Activated naive CD4-positive, alpha-beta T cell treated with anti-CD3 and anti-CD28 coated beads, Interleukin-2, amount 10 ng/mL, durations not matched to agents 7 days and 5 days (primary cell): ENCODE results near the gene GALNT2.
A peak's percentile ranks its signal among the peaks of the same experiment; 100 is the strongest.

ENCODE experiments used
- CTCF ChIA-PET: fragments of 350-600 bp; sonication (Branson Sonifier 250); formaldehyde crosslinking; loops from one replicate; lab custom pipeline; 2021; ENCODE audit warnings: antibody characterized with exemption; lab: Charles Lee
- DNase-seq: peaks from one replicate; pipeline ENCODE4 v3.0.0-alpha.2; 2020
- H3K27ac Mint-ChIP-seq: one replicate; pipeline ENCODE4 v1.8.0; 2021; ENCODE audit warnings: mild to moderate bottlenecking, moderate library complexity, mixed read lengths
- H3K27me3 Mint-ChIP-seq: one replicate; pipeline ENCODE4 v1.8.0; 2021; ENCODE audit warnings: mild to moderate bottlenecking, mixed read lengths
- H3K36me3 Mint-ChIP-seq: one replicate; pipeline ENCODE4 v1.8.0; 2021; ENCODE audit warnings: mixed read lengths
- H3K4me1 Mint-ChIP-seq: one replicate; pipeline ENCODE4 v1.8.0; 2021; ENCODE audit warnings: mixed read lengths
- H3K4me3 Mint-ChIP-seq: one replicate; pipeline ENCODE4 v1.8.0; 2021; ENCODE audit warnings: mild to moderate bottlenecking, moderate library complexity, mixed read lengths
- H3K9me3 Mint-ChIP-seq: one replicate; pipeline ENCODE4 v1.8.0; 2021; ENCODE audit warnings: mixed read lengths

GALNT2 gene

DNA sequence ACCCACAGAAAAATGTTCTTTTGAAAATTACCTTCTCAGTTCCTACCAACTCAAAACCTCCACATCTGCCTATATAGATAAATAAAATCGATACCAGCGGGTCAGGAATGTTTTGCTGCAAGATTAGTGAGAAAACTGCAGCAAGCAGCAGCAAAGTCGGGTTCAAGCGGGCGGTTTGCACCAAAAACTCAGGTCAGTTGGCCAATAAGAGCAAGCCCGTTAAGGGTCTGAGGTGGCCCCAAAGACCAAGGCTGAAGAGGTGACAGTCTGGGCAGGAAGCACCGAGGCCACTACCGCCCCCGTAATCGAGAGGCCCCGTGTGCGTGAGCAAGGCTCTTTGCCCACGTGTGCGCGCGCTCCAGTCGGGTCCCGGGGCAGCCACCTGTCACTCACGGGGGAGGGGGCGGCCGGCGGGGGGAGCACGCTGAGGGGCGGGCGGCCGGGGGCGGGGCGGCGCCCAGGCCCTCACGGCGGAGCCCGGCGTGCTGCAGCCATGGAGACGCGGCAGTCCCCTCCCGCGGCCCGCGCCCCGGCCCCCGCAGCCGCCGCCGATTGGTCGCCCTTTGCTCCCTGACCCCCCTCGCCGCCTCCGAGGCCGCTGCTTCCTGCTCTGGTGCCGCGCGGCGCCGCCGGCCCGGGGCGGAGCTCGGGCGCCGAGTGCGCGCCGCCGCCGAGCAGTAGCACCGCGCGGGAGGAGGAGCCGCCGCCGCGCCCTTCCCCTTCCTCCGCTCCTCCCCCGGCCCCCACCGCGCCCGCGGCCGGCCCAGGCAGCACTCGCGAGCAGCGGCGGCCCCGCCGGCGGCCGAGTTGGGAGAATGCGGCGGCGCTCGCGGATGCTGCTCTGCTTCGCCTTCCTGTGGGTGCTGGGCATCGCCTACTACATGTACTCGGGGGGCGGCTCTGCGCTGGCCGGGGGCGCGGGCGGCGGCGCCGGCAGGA is at the start of gene GALNT2:
GALNT2 (plus strand) TSS at position 773 of the 939 bp plus-strand sequence; CDS start at position 816, 43 bp downstream.
- H3K9me3 Mint-ChIP-seq = peaks cover 10% of the 10 kb centered on the region
- H3K4me1 Mint-ChIP-seq = peaks cover 36% of the 10 kb centered on the region
- CTCF ChIA-PET = no interaction called here
- peak within 1 kb of the TSS; percentile 85 for H3K27ac Mint-ChIP-seq
- H3K27me3 Mint-ChIP-seq = peaks cover 3% of the 10 kb centered on the region
- DNase-seq = peak; percentile 91
- peak within 1 kb of the TSS; percentile 88 for H3K4me3 Mint-ChIP-seq
- H3K36me3 Mint-ChIP-seq = peaks cover 2% of the 10 kb centered on the region

DNA sequence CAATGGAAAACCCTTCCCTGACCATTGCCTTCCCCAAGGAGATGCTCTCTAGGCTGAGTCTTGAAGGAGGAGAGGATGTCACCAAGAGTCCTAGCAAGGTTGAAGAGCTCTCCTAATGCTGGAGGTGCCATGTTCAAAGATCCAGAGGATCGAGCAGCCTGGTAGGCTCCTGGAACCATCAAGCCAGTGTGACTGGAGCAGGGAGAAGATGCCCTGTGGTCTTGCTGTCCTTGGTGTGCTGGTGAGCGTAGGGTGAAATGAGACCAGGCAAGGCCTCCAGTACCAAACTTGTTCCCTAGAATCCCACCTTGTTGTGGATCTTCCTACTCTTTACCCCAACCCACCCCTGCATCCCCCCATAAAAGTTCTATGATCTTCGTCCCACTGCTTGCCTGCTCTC is 46.6 kb upstream of the GALNT2 start:
- Mint-ChIP-seq H3K9me3 (no peaks in the 10 kb centered on the region), H3K27ac (no peak overlapping the region), H3K27me3 (peaks cover 8% of the 10 kb centered on the region), H3K4me3 (no peak overlapping the region), H3K4me1 (no peaks in the 10 kb centered on the region), H3K36me3 (no peaks in the 10 kb centered on the region)
- CTCF ChIA-PET = interaction anchor here (1.3 kb wide), 1 partner anchor 11 kb away, joined by 4 read pairs; no protein-coding TSS in a partner anchor
- no peak for DNase-seq

DNA sequence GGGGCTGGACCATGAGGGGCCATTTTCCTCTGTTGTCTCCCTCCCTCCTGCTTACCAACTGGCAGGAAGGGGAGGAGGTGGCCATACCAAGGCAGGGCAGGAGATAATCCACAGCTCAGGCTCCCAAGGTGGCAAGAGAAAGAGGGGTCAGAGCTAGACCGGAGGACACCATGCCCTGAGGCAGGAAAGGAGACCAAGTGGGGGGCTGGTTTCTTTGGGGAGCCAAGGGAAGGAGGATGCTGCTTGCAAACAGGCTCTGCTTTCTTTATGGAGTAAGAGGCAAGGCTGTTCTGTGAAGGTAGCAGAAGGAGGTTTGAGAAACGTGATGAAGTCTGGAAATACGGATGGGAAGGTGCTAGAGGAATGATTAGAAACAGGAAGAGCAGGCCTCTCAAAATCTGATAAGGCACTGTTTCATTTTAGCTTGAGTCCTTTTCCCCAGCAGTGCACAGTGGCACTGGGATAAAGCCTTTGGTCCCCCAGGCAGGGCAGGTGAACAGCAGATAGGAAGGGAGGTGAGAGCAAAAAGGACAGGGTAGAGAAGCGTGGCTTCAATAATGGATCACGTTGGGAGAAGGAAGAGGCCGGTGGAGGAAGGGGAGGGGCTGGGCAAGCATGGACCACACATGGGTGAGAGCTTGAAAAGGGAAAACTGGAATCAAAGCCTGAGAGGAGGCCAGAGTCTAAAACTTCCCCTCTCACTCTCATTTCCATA is 44.2 kb upstream of the GALNT2 start:
- CTCF ChIA-PET = no interaction called here
- H3K4me1 Mint-ChIP-seq = no peaks in the 10 kb centered on the region
- H3K27me3 Mint-ChIP-seq = peaks cover 12% of the 10 kb centered on the region
- DNase-seq = no peak
- no peaks in the 10 kb centered on the region for H3K36me3 Mint-ChIP-seq
- no peaks in the 10 kb centered on the region for H3K9me3 Mint-ChIP-seq
- H3K4me3 Mint-ChIP-seq = no peak overlapping the region
- H3K27ac Mint-ChIP-seq = no peak overlapping the region

DNA sequence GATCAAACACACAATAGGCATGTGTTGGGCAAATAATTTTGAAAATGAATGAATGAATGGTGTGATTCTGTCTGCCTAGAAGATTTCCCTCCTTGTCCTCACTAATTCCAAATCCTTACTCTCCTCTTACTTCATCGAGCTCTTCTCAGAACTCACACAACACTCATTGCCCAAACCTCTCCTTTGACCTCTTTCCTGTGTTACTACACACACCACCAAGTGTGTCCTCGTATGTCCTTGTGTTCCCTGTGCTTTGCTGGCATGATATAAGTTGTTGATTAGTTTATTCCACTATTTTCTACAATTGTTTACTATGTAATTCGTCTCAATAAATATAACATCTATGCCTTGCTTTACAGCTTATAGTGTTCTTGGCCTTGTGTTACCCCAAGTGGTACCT is 41.4 kb upstream of the GALNT2 start:
- H3K27me3 Mint-ChIP-seq = peaks cover 4% of the 10 kb centered on the region
- H3K27ac Mint-ChIP-seq = no peak overlapping the region
- peaks cover 11% of the 10 kb centered on the region for H3K4me1 Mint-ChIP-seq
- DNase-seq = no peak
- CTCF ChIA-PET = no interaction called here
- no peak overlapping the region for H3K4me3 Mint-ChIP-seq
- no peaks in the 10 kb centered on the region for H3K9me3 Mint-ChIP-seq
- no peaks in the 10 kb centered on the region for H3K36me3 Mint-ChIP-seq

DNA sequence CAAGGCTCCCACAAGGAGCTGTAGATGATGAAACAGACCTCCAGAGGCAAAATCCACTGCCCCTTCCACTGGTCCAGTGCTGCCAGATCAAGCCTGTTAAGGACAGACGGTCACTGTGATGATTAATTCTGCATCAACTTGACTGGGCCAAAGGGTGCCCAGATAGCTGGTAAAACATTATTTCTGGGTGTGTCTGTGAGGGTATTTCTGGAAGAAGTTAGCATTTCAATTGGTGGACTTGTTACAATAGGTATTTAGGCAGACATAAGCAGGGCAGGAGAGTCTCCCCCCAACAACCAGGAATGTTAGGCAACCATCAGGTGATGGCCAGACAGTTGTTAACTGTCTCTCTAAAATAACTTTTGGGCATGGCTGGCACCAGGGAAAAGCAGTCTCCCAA is 40.9 kb upstream of the GALNT2 start:
- CTCF ChIA-PET = no interaction called here
- no peaks in the 10 kb centered on the region for H3K36me3 Mint-ChIP-seq

DNA sequence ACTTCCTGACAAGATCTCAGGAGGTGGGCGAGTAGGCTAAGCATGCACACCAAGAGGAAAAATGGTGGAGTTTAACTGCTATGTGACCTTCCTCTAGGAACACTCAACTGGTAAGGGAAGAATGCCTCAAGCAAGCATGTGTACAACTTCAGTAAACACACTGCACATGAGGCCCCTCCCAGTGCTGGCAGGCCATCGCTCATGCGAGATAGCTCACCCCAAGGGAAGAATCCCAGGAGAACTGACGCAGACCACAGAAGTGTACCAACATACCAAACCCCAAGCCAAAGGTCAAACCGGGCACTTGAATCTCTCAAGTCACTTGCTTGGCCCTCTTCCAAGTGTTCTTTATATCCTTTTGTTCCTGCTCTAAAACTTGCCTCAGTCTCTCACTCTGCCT is 40.5 kb upstream of the GALNT2 start:
- Mint-ChIP-seq H3K36me3 (no peaks in the 10 kb centered on the region), H3K27ac (no peak overlapping the region), H3K4me1 (peaks cover 11% of the 10 kb centered on the region), H3K9me3 (no peaks in the 10 kb centered on the region), H3K4me3 (no peak overlapping the region), H3K27me3 (peaks cover 4% of the 10 kb centered on the region)
- CTCF ChIA-PET = no interaction called here
- no peak for DNase-seq

More for the DNA sequence above, 40.9 kb upstream of the GALNT2 start:
- H3K4me1 Mint-ChIP-seq = peaks cover 11% of the 10 kb centered on the region
- no peak overlapping the region for H3K4me3 Mint-ChIP-seq
- peaks cover 4% of the 10 kb centered on the region for H3K27me3 Mint-ChIP-seq
- H3K9me3 Mint-ChIP-seq = no peaks in the 10 kb centered on the region
- no peak for DNase-seq
- no peak overlapping the region for H3K27ac Mint-ChIP-seq

DNA sequence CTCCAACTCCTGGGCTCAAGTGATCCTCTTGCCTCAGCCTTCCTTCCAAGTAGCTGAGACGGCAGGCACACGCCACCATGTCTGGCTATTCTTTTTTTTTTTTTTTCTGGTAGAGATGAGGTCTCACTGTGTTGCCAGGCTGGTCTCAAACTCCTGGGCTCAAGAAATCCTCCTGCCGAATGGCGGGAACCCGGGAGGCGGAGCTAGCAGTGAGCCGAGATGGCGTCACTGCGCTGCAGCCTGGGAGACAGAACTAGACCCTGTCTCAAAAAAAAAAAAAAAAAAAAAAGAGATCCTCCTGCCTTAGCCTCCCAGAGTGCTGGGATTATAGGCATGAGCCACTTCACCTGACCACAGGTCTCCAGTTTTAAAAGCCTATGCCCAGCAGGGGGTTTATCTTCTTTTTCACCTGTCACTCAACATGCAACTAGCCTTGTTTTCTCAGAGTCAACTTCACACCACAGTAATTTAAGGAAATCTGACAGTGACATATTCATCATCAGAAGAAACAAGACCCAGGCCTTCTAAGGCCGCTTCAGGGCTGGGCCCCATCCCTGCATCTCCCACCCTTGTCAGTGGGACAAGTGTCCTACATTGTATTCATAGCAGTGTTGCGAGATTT is 38.3 kb upstream of the GALNT2 start:
- DNase-seq = no peak
- Mint-ChIP-seq H3K27ac (no peak overlapping the region), H3K27me3 (peaks cover 4% of the 10 kb centered on the region), H3K4me1 (peaks cover 11% of the 10 kb centered on the region), H3K9me3 (no peaks in the 10 kb centered on the region), H3K4me3 (no peak overlapping the region), H3K36me3 (no peaks in the 10 kb centered on the region)
- CTCF ChIA-PET = interaction anchor here (0.6 kb wide), 1 partner anchor 76 kb away, joined by 3 read pairs; no protein-coding TSS in a partner anchor

DNA sequence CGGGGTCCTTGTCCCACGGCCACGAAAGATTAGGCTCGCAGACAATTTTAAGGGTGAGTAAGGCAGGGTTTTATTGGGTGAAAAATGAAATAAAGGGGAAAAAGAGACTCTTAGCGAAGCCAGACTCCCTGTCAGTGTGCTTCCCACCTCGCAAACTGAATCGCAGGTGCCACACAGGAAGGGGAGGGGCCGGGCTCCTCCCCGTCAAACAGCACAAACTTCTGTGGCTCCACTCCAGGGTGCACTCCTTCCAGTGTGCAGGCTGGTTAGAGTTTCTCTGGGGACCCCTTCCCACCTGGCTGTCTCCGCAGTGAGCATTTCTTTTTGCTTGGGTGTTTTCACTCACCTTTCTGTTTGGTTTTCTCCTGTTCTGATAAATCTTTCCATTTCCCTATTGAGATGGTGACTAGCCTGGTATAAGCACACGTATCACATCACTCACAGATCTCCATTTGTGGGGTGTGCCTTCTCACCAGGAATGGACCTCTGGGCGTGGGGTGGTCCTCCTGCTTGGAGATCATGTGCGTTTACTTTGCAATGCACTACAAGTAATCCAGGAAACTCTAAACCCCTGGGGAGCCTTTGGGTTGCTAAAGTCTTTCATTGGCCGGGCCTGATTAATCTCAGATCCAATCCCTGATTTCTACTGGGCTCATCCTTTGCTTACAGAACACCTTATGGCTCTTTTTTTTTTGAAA is 37.6 kb upstream of the GALNT2 start:
- CTCF ChIA-PET = interaction anchor here (0.6 kb wide), 1 partner anchor 75 kb away, joined by 3 read pairs; no protein-coding TSS in a partner anchor
- H3K27ac Mint-ChIP-seq = no peak overlapping the region
- H3K9me3 Mint-ChIP-seq = no peaks in the 10 kb centered on the region
- peak; percentile 31 for DNase-seq
- H3K4me1 Mint-ChIP-seq = peaks cover 11% of the 10 kb centered on the region
- no peaks in the 10 kb centered on the region for H3K36me3 Mint-ChIP-seq
- H3K4me3 Mint-ChIP-seq = no peak overlapping the region
- peaks cover 4% of the 10 kb centered on the region for H3K27me3 Mint-ChIP-seq

DNA sequence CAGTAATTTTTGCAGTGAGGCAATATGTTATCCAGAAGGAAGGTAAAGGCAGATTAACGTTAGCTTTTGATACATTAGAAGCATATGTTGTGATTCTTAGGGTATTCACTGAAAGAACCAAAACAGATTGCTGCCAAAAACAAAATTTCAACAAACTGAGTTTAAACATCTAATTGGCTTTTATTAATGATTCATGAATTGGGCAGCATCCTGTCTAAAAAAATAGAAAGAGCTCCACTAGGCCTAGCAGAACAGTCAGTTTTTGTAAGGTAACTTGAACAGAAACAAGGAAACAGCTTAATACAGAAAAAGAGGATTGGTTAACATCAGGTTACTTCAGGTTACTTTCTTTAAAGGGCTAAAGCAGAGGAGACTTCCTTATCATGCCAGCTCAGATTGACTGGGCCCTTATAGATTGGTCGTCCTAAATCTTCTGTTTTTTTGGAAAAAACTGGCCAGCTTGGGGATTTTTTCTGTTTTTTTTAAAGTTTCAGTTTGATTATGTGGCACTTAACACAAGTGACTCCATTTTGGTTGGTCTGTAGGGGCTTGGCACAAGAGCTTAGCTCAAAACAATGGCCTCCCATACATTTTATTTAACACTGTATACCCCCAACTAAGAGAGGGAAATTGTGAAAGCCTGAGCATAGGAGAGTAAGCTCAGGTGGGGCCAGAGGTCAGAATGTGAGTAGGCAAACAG is 36.8 kb upstream of the GALNT2 start:
- CTCF ChIA-PET = no interaction called here
- Mint-ChIP-seq H3K4me1 (peaks cover 11% of the 10 kb centered on the region), H3K27ac (no peak overlapping the region), H3K27me3 (peaks cover 4% of the 10 kb centered on the region), H3K36me3 (no peaks in the 10 kb centered on the region), H3K4me3 (no peak overlapping the region), H3K9me3 (no peaks in the 10 kb centered on the region)
- DNase-seq = no peak

DNA sequence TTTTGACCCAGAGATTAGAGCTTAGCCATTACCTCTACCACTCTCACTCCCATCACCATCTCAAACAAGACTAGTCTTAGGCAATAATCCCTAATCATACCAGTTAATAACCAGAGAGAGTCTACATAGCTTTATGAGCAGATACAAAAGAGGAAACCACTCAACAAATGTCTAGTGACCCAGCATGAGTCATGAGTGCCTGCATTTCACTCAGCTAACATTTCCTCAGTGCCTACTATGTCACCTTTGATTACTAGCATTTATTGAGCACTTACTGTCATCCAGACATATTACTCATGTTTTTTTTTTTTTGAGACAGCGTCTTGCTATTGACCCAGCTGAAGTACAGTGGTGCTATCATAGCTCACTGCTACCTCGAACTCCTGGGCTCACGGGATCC is 35.9 kb upstream of the GALNT2 start:
- Mint-ChIP-seq H3K9me3 (peaks cover 2% of the 10 kb centered on the region), H3K27ac (no peak overlapping the region), H3K4me1 (peaks cover 11% of the 10 kb centered on the region), H3K27me3 (peaks cover 8% of the 10 kb centered on the region), H3K4me3 (no peak overlapping the region), H3K36me3 (no peaks in the 10 kb centered on the region)
- CTCF ChIA-PET = interaction anchor here (1.1 kb wide), 1 partner anchor 11 kb away, joined by 4 read pairs; no protein-coding TSS in a partner anchor
- no peak for DNase-seq

DNA sequence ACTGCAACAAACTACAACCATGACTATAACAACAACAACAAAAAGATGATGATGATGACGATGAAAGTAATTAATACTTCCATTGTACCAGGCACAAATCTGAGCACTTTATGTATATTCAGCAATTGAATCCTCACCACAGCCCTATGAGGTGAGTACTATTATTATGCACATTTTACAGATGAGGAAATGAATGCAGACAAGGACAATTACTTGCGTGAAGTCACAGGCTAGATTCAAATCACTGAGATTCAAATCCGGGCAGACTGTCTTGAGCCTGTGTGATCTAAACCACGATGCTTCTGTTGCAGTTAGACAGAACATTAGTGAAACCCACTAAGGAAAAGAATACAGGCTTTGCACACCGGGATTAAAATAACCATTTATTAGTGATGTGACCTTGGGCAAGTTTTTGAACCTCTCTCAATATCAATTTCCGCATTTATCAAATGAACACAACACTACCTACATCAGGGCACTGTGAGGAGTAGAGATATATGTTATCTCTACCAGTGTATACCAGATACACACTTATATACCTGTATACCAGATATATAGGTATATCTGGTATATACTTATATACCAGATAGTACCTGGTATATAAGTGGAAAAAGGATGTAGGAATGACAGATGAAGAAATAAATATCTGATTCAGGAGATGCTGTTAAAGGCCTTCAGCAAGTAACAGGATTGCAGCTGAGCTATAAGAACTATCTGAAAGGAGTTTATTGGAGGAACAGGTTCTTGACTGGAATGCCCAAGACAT is 34.3 kb upstream of the GALNT2 start:
- DNase-seq = no peak
- Mint-ChIP-seq H3K4me1 (peaks cover 11% of the 10 kb centered on the region), H3K27ac (no peak overlapping the region), H3K9me3 (peaks cover 4% of the 10 kb centered on the region), H3K4me3 (no peak overlapping the region), H3K27me3 (peaks cover 4% of the 10 kb centered on the region), H3K36me3 (peaks cover 1% of the 10 kb centered on the region)
- CTCF ChIA-PET = no interaction called here

DNA sequence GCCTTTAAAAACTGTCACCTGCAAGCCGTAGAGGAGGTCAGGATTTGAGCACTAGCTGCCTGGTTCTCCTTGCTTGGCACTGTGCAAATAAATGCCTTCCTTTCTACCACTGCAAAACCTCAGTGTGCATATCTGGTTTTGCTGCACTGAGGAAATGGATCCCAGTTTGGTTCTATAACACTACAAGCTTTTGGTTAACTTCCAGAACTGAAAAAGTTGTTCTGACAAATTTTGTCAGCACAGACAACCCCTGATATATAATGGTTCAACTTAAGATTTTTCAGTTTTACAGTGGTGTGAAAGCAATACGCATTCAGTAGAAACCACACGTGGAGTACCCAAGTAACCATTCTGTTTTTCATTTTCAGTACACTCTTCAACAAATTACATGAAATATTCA is 29.8 kb upstream of the GALNT2 start:
- DNase-seq = no peak
- no peak overlapping the region for H3K4me3 Mint-ChIP-seq
- H3K27me3 Mint-ChIP-seq = peaks cover 12% of the 10 kb centered on the region
- peaks cover 4% of the 10 kb centered on the region for H3K9me3 Mint-ChIP-seq
- H3K27ac Mint-ChIP-seq = no peak overlapping the region
- CTCF ChIA-PET = no interaction called here
- H3K4me1 Mint-ChIP-seq = no peaks in the 10 kb centered on the region
- H3K36me3 Mint-ChIP-seq = peaks cover 1% of the 10 kb centered on the region

DNA sequence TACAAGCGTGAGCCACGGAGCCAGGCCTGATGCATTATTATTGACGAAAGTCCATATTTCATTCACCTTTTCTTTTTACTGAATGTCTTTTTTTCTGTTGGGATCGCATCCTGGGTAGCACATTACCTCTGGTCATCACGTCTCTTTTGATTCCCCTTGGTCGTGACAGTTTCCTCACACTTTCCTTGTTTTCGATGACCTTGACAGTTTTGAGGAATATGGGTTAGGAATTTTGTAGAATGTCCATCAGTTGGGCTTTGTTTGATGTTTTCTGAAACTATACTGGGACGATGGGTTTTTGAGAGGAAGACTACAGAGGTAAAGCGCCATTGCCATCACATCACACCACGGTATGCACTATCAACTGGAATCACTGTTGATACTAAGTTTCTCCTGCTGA is 26.6 kb upstream of the GALNT2 start:
- CTCF ChIA-PET = no interaction called here
- Mint-ChIP-seq H3K27me3 (peaks cover 21% of the 10 kb centered on the region), H3K36me3 (peaks cover 1% of the 10 kb centered on the region), H3K27ac (no peak overlapping the region), H3K4me3 (no peak overlapping the region), H3K9me3 (peaks cover 4% of the 10 kb centered on the region), H3K4me1 (no peaks in the 10 kb centered on the region)
- DNase-seq = no peak
